ENCODE results near the gene BBS1.
"Not testable (repeated sequence)": the region's sequence is repeated elsewhere in the genome, so short reads cannot be mapped to it uniquely, and the experiment has no call there.

Gene BBS1

DNA sequence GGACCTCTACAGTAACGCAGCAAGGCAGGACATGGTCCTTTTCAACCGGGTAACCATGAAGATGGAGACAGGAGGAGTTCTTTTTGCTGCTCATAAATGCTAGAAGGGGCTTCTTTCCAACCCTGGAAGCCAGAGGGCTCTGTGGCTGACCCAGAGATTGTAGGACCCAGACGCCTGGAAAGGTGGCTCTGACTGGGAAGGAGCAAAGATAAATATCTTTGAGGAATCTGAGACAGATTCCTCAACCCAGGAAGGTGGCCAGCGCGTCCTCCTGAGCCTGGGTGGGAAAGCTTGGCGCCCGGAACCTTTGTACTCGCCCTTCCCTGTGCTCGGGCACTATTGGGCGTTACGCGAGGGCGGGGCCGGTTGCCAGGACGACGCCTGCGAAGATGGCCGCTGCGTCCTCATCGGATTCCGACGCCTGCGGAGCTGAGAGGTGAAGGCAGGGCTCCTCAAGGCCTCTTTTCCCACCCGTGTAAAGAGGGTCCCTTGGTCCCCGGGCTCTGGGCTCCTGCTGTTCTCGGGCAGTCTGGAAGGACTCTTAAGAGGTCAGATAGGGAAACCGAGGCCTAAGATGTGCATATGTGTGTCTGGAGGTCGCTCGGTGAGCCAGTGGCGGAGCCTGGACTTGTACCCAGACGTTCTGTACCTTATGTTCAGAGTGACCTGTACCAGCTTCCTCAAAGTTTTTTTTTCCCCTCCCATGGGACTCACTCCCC is at the start of gene BBS1:
TSS of gene BBS1 (plus strand) at position 365 of the 719 bp plus-strand sequence. CDS start at position 390, 25 bp downstream.
- DNase-seq = peak; percentile 78 to 82

DNA sequence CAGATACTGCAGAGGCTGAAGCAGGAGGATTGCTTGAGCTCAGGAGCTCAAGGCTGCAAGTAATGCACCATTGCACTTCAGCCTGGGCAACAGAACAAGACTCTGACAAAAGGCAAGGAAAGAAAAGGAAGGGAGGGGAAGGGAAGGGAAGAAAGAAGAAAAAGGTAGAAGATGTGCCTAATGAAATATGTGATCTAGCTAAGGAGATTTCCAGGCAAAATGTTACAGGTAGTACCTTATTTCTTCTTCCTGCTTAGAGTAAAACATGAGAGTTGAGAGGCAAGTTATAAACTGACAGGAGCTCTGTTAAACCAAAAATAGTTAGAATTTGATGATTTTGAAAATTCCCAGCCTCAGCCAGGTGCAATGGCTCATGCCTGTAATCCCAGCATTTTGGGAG is 48.4 kb upstream of the BBS1 start:
- no peak for DNase-seq

DNA sequence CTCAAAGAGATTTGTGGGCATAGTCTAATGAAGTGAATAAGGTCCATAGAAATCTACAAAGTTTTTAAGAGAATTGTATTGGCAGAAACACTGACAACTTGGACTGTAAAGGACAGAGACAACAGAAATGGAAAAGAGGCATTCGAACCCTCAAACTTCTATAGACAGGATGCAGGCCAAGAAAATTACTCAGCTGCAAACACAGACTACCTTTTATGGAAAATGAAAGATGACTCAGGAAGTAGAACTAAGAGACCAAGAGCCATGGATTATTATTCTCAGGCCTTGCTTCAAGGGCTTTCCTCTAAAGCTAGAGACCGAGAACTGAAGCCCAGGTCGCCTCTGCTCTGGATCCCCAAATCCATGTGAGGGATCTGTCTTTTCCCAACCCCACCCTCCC is 47.5 kb upstream of the BBS1 start:
- no peak for DNase-seq

DNA sequence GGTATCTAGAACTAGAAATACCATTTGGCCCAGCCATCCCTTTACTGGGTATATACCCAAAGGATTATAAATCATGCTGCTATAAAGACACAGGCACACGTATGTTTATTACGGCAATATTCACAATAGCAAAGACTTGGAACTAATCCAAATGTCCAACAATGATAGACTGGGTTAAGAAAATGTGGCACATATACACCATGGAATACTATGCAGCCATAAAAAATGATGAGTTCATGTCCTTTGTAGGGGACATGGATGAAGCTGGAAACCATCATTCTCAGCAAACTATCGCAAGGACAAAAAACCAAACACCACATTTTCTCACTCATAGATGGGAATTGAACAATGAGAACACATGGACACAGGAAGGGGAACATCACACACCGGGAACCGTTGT is 46.3 kb upstream of the BBS1 start:
- not testable (repeated sequence) for DNase-seq

DNA sequence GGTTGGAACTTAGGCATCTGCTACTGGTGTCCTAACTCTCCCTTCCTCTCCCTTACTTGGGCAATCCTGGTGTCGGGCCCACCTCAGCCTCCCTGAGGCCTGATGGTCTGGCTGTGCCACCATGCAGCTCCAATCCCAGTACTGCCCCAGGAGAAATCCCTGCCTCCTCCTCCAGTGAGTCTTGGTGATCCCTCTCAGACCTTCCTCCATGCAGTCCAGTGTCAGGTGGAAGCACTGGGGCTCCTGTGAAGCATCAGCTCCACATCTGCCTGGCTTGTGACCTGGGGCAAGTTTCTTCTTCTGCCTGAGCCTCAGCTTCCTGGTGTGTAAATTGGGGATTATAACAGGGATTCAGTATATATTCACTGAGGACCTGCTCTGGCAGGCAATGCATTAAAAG is 45.5 kb upstream of the BBS1 start:
- DNase-seq = no peak

DNA sequence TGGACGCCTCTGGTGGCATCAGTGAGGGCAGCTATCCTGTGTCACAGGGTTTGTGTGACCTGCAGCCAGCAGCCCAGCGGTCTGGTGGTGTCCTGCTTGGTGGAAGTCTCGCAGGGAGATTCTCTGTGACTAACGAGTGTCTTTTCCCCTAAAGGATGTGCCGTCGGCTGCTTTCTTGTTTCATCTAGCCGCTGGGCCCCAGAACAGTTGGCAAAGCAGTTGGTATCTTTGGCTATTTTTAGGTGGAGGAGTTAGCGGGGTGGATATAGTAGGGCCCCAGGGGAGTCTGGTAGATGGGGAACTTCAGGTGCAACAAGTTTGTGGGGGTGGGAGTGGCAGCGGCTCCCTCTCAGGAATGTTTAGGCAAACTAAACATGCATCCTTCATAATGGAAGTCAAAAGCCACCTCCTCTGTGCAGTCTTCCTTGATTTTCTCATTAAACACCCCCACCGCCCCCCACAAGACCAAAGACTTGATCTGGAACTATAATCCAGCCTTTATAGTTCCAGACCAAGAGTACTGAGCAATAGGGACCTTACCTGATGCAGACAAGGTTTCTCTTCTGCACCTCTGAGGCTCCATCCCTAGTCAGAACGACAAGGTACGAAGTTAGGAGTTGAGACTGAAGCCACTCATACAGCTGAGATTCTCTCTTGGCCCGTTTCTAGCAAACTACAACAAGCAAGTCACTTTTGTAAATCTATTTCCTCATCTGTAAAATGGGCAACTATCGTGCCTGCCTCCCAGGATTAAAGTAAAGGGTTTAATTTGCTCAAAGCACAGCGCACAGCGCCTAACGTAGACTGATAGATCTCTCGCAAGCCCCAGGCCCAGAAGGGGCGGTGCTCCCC is 44.8 kb upstream of the BBS1 start:
- no peak for DNase-seq

DNA sequence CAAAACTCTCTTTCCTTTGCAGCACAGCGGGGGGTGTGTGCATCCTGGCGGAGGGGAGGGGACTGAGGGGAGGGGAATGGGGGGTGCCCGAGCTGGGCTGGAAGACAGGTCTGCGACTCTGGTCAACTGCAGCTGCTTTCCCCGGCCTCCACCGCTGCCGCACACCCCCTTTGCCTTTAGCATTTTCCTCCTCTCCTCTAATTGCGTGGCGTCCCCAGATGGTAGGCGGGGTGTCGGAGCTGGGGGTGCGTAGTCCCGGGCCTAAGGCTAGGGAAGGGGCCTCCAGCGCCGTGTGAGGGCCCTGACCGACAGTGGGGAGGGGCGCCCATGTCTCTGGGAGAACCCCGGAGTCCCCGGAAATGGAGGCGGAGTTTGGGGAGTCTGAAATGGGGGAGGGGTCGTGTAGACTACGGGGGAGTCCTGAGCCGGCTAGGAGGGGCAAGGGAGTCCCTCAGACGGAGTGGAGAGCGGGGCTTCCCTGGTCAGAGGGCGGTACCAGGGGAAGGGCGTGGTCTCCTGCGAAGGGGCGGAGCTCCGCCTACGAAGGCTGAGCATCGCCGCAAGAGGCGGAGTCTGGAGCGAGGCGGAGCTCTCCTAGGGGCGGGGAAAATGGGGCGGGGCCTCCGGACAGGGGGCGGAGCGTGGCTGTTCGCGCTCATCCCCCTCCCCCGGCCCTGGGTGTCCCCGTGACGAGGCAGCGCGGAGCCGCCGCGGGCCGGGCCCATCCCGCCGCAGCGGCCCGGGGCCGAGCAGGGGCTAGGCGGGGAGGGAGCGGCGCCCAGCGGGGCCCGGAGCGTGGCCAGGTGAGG is 44.0 kb upstream of the BBS1 start, which contains the start of gene PELI3:
TSS of gene PELI3 (plus strand) at position 681 of the 809 bp plus-strand sequence. CDS start 1,224 bp downstream, outside the sequence.
- DNase-seq = peak; percentile 95 to 97

DNA sequence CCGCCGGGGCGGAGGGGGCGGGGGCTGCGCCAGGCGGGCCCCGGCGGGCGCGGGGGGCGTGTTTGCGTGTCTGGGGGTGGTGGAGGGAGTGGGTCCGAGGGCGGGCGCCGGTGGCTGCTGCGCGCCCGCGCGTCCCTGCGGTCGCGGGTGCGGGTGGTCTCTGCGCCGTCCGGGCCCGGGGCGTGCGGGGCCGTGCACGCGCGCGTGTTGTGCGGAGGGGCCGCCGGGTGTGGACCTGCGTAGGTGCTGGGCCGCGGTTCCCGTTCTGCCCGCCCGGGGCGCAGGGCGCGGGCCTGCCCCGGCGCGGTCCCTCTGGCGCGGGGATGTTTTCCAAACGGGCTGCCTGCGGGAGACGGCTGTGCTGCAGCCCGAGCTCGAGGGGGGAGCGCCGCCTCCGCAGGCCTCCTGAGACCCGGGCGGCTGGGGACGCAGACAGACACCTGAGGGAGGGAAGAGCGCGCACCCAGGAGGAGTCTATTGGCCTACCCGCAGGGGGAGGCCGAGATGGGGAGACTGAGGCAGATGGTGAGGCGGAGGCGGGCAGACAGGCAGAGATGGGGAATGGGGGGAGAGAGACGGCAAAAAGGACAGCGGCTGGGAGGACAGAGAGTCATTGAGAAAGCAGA is 43.3 kb upstream of the BBS1 start:
- DNase-seq = peak; percentile 52 to 55

DNA sequence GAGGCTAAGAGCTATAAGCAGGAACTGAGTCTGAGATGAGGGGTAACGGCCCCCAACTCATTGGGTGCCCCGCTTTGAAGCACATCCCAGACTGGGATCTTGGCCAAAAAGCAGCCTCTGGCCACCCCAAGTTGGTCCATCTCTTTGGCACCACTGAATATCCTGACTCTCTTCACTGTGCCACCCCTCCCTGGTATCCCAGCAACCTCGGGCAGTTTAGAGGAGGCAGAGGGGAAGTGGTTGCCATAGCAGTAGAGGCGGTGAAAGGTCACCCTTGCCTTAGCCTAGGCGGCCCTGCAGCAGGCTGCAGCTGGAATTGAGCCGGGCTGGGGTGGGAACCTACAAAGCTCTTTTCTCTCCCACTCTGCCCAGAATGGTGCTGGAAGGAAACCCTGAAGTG is 42.7 kb upstream of the BBS1 start:
- DNase-seq = peak; percentile 30 to 52

DNA sequence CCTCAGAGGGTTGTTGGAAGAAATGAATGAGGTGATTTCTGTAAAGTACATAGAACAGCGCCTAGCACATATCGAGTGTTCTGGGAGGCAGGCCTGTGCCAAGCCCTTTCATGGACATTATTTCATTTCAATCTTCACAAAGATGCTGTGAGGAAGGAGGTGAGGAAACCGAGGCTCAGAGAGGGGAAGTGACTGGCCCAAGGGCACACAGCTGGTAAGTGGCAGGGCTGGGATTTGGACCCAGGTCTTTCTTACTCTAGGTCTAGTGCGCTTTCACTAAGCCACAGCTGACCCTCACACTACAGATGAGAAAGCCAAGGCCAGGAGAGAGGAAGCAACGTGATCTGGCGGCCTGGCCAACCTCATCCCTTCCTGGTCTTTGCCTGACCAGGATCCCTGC is 41.7 kb upstream of the BBS1 start:
- no peak for DNase-seq

DNA sequence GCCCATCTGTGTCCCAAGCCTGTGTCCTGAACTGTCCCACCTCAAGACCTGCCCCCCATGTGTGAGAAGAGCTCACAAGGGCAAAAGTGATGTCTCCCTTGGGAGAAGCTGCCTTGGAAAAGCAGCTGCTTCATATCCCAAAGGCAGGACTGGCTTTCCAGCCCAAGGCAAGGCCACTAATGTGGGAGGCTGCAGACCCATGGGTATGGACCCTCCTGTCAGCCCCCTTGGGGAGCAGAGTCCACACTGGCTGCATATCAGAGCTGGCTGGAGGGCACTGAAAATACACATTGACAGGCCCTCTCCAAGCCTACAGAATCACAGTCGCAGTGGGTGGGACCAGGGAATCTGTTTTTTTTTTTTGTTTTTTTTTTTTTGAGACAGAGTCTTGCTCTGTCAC is 41.0 kb upstream of the BBS1 start:
- no peak for DNase-seq

DNA sequence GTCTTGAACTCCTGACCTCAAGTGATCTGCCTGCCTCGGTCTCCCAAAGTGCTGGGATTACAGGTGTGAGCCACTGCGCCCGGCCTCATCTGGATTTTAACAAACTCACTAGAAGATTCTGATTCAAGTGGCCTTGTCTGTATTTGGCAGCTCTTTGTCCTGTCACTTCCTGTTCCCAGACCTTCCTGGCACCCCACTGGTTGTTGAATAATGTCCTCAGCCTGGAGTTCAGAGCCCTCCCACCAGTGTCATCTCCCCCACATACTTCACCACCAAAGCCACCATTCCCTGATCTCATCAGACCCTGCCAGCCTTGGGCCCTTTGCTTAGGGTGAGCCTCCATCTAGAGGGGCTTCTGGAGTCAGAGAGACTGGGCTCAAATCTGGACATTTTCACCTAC is 40.4 kb upstream of the BBS1 start:
- no peak for DNase-seq

DNA sequence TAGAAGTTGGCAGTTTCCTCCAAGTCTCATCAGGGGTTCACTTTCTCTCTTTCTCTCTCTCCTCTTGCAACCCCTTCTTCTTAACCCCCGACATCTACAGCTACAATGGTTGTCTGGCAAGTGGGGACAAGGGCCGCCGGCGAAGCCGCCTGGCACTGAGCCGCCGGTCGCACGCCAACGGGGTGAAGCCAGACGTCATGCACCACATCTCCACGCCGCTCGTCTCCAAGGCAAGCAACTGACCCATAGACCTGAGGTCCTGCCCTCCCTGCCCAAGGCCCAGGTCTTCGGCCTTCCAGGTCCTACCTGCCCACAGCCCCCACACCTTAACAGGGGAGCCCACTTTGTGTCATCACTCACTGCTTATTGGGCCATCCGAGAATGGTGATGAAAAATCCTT is 39.3 kb upstream of the BBS1 start:
- DNase-seq = no peak

DNA sequence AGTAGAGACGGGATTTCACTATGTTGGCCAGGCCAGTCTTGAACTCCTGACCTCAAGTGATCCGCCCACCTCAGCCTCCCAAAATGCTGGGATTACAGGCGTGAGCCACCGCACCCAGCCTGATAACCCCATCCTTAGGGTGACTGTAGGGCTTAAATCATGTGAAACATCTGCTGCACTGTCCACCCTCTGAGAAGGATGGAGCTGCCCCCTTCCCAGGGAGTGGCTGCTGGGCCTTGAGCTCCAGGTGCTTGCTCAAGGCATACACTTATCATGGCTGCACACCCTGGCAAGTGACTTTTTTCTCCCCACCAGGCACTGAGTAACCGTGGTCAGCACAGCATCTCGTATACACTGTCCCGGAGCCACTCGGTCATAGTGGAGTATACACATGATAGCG is 38.4 kb upstream of the BBS1 start:
- DNase-seq = no peak

DNA sequence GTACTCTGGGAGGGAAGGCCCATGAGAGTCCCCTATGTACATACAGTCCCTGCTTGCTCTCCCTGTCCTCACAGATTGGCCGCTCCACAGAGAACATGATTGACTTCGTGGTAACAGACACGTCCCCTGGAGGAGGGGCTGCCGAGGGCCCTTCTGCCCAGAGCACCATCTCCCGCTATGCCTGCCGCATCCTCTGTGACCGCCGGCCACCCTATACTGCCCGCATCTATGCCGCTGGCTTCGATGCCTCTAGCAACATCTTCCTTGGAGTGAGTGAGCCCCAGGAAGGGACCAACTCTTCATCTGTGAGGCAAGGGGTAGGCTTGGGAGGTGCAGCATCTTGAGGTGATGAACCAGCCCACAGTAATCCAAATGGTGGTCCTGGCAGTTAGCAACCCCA is 37.3 kb upstream of the BBS1 start:
- DNase-seq = no peak

DNA sequence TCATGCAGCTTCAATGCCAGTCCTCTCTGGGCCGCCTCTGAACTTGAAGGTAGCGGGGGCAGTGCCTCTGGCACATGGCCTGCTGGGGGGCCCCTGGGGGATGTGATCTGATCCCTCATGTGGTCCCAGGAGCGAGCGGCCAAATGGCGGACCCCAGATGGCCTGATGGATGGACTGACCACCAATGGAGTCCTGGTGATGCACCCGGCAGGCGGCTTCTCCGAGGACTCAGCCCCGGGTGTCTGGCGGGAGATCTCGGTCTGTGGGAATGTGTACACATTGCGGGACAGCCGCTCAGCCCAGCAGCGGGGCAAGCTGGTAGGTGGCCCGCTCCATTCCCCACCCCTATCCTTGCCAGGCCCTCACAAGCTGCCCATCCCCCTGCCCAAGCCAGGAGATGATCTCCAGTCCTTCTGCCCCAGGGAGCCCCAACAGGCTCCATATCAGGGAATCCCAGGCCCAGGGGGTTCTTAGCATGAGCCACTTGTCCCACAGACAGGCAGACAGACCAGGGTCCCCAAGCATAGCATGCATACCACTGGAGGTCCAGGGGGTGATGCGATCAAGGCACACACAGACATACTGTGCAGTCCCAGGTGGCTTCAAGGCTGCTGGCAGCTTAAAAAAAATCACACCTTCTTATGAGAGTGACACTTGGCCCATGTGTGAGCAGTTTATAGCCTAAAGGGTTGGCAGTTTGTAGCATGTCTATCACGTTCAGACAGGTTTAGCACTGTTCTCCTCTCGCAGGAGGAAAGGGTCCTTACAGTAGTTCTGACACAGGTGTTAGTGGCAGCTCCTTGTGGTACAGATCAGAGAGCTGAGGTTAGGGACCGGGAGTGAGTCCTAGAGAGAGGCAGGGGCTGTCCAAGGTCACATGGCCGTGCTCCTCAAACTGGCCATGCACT is 36.6 kb upstream of the BBS1 start:
- DNase-seq = no peak

DNA sequence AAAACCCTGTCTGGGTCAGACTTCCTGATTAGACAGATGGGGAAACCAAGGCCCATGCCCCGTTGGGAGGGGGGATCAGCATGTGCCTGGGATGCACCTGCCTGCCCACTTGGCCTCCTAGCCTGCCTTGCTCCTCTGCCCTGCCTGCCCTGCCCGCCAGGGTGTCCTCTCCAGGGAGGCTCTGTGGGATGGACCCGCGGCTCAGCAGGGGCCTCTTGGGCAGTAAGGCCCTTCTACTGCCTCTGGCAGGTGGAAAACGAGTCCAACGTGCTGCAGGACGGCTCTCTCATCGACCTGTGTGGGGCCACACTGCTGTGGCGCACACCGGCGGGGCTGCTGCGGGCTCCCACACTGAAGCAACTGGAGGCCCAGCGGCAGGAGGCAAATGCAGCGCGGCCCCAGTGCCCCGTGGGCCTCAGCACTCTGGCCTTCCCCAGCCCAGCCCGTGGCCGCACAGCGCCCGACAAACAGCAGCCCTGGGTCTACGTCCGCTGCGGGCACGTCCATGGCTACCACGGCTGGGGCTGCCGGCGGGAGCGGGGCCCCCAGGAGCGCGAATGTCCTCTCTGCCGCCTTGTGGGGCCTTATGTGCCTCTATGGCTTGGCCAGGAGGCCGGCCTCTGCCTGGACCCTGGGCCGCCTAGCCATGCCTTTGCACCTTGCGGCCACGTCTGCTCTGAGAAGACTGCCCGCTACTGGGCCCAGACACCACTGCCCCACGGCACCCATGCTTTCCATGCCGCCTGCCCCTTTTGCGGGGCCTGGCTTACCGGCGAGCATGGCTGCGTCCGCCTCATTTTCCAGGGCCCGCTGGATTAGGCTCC is 34.9 kb upstream of the BBS1 start:
- no peak for DNase-seq

DNA sequence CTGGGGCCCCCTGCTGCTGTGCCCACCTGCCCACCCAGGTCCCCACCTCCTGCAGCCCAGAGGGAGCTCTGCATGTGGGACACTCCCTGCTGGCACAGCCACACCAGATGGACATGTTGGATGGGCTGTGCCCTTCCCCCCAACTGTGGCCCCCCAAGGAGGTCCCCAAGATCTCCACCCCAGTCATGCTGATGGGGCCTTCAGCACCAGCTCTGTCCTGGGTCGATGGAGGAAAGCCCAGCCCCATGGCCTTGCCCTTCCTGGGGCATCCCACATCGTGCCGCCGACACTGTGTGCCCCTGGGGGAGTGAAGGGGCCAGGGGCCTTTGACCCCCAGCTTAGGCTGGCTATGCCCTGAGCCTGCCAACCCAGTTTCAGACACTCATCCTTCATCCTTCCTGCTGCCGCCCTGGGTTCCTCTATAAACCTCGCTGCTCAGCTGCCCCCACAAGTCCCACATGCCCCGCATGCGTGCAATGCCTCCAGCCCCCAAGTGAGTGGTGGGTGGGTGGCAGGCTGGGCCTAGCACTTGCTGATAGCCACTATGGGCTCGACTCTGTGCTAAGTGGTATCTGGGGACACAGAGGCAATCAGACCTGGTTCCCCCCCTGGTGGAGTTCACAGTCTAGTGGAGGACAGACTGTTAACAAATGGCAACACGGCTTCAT is 34.1 kb upstream of the BBS1 start:
- DNase-seq = no peak

DNA sequence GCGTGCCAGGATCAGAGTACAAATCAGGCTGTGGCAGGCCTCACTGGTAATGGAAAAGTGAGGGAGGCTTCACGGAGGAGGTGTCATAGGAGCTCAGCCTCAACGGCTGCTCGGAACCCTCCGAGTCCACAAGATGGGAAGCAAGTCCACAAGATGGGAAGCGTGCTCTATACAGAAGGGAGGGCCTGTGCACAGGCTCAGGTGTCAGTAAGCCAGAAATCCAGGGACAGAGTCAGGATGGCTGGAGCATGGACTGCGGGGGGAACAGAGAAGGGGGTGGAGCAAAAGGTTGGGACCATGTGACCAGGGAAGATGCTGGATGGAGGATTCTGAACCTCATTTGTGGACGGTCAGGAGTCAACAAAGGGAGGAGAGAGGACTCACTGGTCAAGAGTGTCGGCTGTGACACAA is 33.6 kb upstream of the BBS1 start:
- no peak for DNase-seq

All from CD4-positive, alpha-beta T cell treated with Interleukin-1 beta for 1 hour (primary cell).